K562 treated with DMSO at 1 percent for 48 hours (cell line): ENCODE measurements around the gene NUF2. TPM values are rescaled to one million over a fixed set of nuclear protein-coding genes. Genes with fewer than 3 reads are reported as not detected.

ENCODE experiments used
- total RNA-seq: library from RNA; unstranded; fragments of 300-600 nt; gene quantifications from 2 replicates; pipeline ENCODE4 v1.2.3, GENCODE V29; 2022; ENCODE audit warnings: low replicate concordance; ENCODE audit errors: extremely low read depth

Gene NUF2
- not detected in 2 replicates for total RNA-seq

GRCh38 chr1:163321311-163322305, at the start of gene NUF2:
Gene NUF2 (plus strand): TSS chr1:163321954. CDS start chr1:163326052, 4,098 bp downstream.

Other genes with a start within 250 kb of the NUF2 start
- not detected in 2 replicates for gene RGS5, start 119.0 kb upstream of the NUF2 start, total RNA-seq